ENCODE measurements around the gene TUBB2B. TPM values are rescaled to one million over a fixed set of nuclear protein-coding genes. Genes with fewer than 3 reads are reported as not detected.
"Not testable (repeated sequence)": the region's sequence is repeated elsewhere in the genome, so short reads cannot be mapped to it uniquely, and the experiment has no call there.

TUBB2B gene
- total RNA-seq, 2 donors from 2014 or later: 1.2 to 2.7 TPM

GRCh38 chr6:3199382-3199781, 28.1 kb downstream of the TUBB2B start:
- ATAC-seq (no peak), DNase-seq (no peak)
- intact Hi-C loops (cut with DNase I, micrococcal nuclease): no loop called here

- DNase-seq; intact Hi-C loops (cut with DNase I, micrococcal nuclease); ATAC-seq: not testable (repeated sequence)
Measured at GRCh38 chr6:3197734-3198133, 29.7 kb downstream of the TUBB2B start.

GRCh38 chr6:3196770-3197169, 30.7 kb downstream of the TUBB2B start:
- ATAC-seq: no peak
- no peak for DNase-seq
- intact Hi-C loops (cut with DNase I, micrococcal nuclease): no loop called here

- intact Hi-C loops (cut with DNase I, micrococcal nuclease): no loop called here
- DNase-seq (no peak), ATAC-seq (no peak)
Measured at GRCh38 chr6:3195695-3196497, 31.6 kb downstream of the TUBB2B start.

- no peak for DNase-seq
- ATAC-seq: no peak
- intact Hi-C loops (cut with DNase I, micrococcal nuclease): no loop called here
Measured at GRCh38 chr6:3195420-3195694, 32.1 kb downstream of the TUBB2B start.

- DNase-seq: no peak
- intact Hi-C loops (cut with DNase I, micrococcal nuclease): no loop called here
- no peak for ATAC-seq
Measured at GRCh38 chr6:3194535-3195419, 32.7 kb downstream of the TUBB2B start.

- ATAC-seq (no peak), DNase-seq (no peak)
- intact Hi-C loops (cut with DNase I, micrococcal nuclease): no loop called here
Measured at GRCh38 chr6:3193102-3193849, 34.2 kb downstream of the TUBB2B start.

- ATAC-seq (no peak), DNase-seq (no peak)
- intact Hi-C loops (cut with DNase I, micrococcal nuclease): no loop called here
Measured at GRCh38 chr6:3190779-3191178, 36.7 kb downstream of the TUBB2B start.

- DNase-seq (no peak), ATAC-seq (no peak)
- intact Hi-C loops (cut with DNase I, micrococcal nuclease): no loop called here
Measured at GRCh38 chr6:3190056-3190455, 37.4 kb downstream of the TUBB2B start.

- ATAC-seq; intact Hi-C loops (cut with DNase I, micrococcal nuclease); DNase-seq: not testable (repeated sequence)
Measured at GRCh38 chr6:3189192-3189591, 38.3 kb downstream of the TUBB2B start.

GRCh38 chr6:3188262-3188661, 39.2 kb downstream of the TUBB2B start:
- ATAC-seq (no peak), DNase-seq (no peak)
- intact Hi-C loops (cut with DNase I, micrococcal nuclease): no loop called here

- intact Hi-C loops (cut with DNase I, micrococcal nuclease): no loop called here
- DNase-seq (no peak), ATAC-seq (no peak)
Measured at GRCh38 chr6:3186974-3187382, 40.5 kb downstream of the TUBB2B start.

- no peak for DNase-seq
- ATAC-seq: no peak
- intact Hi-C loops (cut with DNase I, micrococcal nuclease): no loop called here
Measured at GRCh38 chr6:3183066-3183465, 44.4 kb downstream of the TUBB2B start.

- ATAC-seq (no peak), DNase-seq (no peak)
- intact Hi-C loops (cut with DNase I, micrococcal nuclease): no loop called here
Measured at GRCh38 chr6:3181105-3181504, 46.3 kb downstream of the TUBB2B start.

GRCh38 chr6:3179945-3180344, 47.5 kb downstream of the TUBB2B start:
- intact Hi-C loops (cut with DNase I, micrococcal nuclease): not testable (repeated sequence)
- ATAC-seq: peak; percentile 37

GRCh38 chr6:3178666-3179065, 48.8 kb downstream of the TUBB2B start:
- DNase-seq; intact Hi-C loops (cut with DNase I, micrococcal nuclease): not testable (repeated sequence)
- ATAC-seq: peak; percentile 75

More at GRCh38 chr6:3179945-3180344, 47.5 kb downstream of the TUBB2B start:
- DNase-seq: not testable (repeated sequence)

GRCh38 chr6:3176562-3177355, 50.7 kb downstream of the TUBB2B start:
- intact Hi-C loops (cut with DNase I, micrococcal nuclease): no loop called here
- DNase-seq (no peak), ATAC-seq (no peak)

- ATAC-seq: no peak
- DNase-seq: no peak
- intact Hi-C loops (cut with DNase I, micrococcal nuclease): no loop called here
Measured at GRCh38 chr6:3175715-3176402, 51.6 kb downstream of the TUBB2B start.
